Brain pericyte (primary cell): Measurements from ENCODE around the gene ALDH7A1.
"Not testable (repeated sequence)": the region's sequence is repeated elsewhere in the genome, so short reads cannot be mapped to it uniquely, and the experiment has no call there.

Experiments
- DNase-seq: peaks from one replicate; pipeline ENCODE4 v3.0.0-alpha.2; 2012; ENCODE audit warnings: low read depth, low spot score

Gene ALDH7A1

GRCh38 chr5:126595486-126596083, 566 bp upstream of the ALDH7A1 start:
- no peak for DNase-seq

GRCh38 chr5:126591549-126591948, 3.5 kb downstream of the ALDH7A1 start:
- DNase-seq: no peak

- no peak for DNase-seq
These were observed 5.3 kb downstream of the ALDH7A1 start for GRCh38 chr5:126589536-126590297.

DNA sequence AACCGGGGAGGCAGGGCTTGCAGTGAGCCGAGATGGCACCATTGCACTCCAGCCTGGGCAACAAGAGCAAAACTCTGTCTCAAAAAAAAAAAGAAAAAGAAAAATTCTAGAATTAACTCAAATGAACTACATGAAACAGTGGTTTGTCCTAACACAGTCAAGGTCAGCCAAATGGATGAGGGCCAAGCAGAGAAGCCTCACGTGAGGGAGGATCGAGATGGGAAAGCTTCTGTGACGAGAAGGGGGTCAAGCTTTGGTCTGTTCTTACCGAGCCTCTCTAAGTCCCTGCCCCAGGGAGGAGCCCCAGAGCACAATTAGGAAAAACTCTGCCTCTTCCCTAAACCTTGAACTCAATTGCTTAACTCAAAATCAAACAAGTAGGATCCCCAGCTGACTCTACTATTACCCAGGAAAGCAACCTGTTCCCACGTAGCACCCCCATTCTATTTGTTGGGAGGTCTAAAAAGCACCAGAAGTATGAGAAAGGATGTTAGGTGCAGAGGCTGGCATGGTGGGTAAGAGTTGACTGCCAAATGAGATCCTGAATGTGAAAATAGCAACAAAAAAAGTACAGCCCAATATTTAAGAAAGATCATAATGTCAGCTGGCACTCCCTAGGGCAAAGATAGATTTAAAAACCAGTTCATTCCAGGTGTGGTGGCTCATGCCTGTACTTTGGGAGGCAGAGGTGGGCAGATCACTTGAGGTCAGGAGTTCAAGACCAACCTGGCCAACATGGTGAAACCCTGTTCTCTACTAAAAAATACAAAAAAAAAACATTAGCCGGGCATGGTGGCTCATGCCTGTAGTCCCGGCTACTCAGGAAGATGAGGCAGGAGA, 7.2 kb downstream of the ALDH7A1 start:
- no peak for DNase-seq

GRCh38 chr5:126583761-126584160, 11.3 kb downstream of the ALDH7A1 start:
- no peak for DNase-seq

GRCh38 chr5:126579716-126580115, 15.3 kb downstream of the ALDH7A1 start:
- no peak for DNase-seq

- no peak for DNase-seq
These were observed 17.6 kb downstream of the ALDH7A1 start for GRCh38 chr5:126577415-126577814.

DNA sequence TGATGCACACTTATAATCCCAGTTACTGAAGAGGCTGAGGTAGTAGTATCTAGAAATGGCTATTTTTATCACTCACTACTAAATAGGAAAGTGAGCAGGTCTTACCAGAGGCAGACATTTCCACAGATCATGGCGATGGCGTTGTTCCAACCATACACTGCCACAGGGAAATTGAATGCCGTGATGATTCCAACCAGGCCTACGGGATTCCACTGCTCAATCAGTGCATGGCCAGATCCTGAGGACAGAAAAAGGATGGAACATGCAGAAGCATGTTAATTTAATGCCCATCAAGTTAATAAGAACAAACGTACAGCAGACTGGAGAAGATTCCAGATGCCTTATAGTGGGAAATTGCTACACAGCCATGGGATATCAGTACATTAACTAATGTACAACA, 18.0 kb downstream of the ALDH7A1 start:
- DNase-seq: no peak

- DNase-seq: no peak
These were observed 19.4 kb downstream of the ALDH7A1 start for GRCh38 chr5:126575644-126576043.

DNA sequence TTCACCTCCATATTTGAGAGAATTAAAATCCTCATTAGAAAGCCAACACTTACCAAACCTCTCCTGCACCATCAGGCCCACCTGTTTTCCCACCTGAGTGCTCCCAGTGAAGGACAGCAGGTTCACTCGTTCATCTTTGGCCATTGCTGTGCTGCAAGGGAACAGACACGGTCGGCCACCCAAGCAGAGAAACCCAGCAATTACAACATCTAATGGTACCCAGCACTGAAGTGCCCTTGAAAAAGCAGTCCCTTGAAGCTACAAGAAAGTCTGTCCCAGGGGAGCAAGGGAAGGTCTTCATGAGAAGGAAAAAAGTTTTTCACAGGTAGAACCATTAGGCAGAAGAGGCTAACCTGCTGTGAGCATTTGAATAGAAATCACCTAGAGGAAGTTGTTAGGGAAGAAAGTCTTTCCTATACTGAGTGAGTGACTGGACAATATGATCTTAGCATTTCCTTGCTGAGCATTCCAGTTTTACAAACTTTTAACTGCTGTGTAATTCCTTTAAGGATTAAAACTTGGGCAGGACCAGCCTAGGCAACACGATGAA, 26.7 kb downstream of the ALDH7A1 start:
- no peak for DNase-seq

DNA sequence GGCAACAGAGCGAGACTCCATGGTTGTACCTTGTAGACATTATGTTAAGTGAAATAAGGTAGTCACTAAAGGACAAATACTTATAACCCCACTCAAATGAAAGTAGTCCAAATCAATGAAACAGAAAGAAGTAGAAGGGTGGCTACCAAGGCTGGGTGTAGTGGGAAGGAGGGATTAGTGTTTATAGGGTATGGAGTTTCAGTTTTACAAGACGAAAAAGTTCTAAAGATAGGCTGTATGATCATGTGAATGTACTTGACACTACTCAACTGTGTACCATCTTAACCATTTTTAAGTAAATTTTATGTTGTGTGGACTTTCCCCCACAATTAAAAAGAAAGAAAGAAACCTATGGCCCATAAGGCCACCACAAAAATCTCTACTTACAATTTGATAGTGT, 32.2 kb downstream of the ALDH7A1 start:
- DNase-seq: no peak

DNA sequence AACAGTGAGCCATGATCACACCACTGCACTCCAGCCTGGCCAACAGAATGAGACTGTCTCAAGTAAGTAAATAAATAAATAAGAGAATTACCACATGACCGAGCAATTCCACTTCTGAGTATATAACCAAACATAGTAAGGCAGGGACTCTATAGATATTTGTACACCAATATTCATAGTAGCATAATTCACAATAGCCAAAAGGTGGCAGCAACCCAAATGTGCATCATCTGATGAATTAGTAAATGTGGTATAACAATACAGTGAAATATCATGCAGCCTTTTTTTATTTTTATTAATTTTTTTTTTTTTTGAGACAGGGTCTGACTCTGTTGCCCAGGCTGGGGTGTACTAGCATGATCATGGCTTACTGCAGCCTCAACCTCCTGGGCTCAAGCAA, 33.1 kb downstream of the ALDH7A1 start:
- DNase-seq: no peak

- DNase-seq: not testable (repeated sequence)
These were observed 39.9 kb downstream of the ALDH7A1 start for GRCh38 chr5:126555101-126555500.

GRCh38 chr5:126552614-126553013, 42.4 kb downstream of the ALDH7A1 start:
- no peak for DNase-seq

GRCh38 chr5:126544087-126544740, 50.8 kb downstream of the ALDH7A1 start:
- no peak for DNase-seq

DNA sequence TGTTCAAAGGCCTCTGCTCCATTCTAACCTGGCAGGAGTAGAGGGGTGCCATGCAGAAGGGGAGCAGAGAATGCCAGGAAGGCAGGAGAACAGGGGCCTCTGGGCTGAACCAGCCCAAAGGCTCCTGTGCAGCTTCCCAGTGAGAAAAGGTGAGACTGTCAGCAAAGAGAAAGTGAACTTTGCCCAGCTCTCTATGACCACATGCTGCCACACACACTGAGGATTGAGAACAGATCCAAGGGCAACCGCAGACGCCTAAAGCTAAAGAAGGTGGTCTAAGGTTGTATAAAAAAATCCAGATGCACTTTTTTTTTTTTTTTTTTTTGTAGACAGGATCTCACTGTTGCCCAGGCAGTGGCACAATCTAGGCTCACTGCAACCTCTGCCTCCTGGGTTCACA, 51.4 kb downstream of the ALDH7A1 start:
- DNase-seq: no peak

- no peak for DNase-seq
These were observed 52.0 kb downstream of the ALDH7A1 start for GRCh38 chr5:126543009-126543408.

- no peak for DNase-seq
These were observed 52.6 kb downstream of the ALDH7A1 start for GRCh38 chr5:126542441-126542840.

- DNase-seq: no peak
These were observed 54.4 kb downstream of the ALDH7A1 start for GRCh38 chr5:126540631-126541030.

DNA sequence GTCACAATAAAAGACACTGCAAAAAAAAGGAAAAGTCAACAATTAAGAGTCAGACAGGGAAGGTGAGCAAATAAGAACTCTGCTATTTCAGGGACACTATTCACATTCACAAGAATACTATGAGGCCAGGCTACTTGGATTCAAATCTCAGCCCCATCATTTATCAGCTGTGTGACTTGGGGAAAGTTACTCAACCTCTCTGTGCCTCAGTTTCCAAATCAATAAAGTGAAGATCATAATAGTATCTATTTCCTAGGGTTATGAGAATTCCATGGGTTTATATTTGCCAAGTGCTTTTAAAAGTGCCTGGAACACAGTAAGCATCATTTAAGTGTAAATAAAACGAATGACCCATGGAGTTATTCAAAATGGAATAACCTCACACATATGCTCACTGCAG, 56.4 kb downstream of the ALDH7A1 start:
- DNase-seq: no peak

- no peak for DNase-seq
These were observed 58.1 kb downstream of the ALDH7A1 start for GRCh38 chr5:126536874-126537273.
